Mesendoderm (in vitro differentiated cells): Measurements from ENCODE around the gene MC1R.

ENCODE experiments used
- DNase-seq: peaks from one replicate; pipeline ENCODE4 v3.0.0; 2013
- H2AK5ac ChIP-seq: 2 replicates; pipeline ENCODE4 v1.6.1; 2013; ENCODE audit warnings: low read length, inconsistent platforms
- H2BK120ac ChIP-seq: 2 replicates; pipeline ENCODE4 v1.6.1; 2013; ENCODE audit warnings: low read depth, mild to moderate bottlenecking, low read length, moderate library complexity, mixed read lengths
- H2BK15ac ChIP-seq: replicated peaks from 2 replicates; pipeline ENCODE4 v1.6.1; 2013; ENCODE audit warnings: low read depth, mild to moderate bottlenecking, moderate library complexity
- H2BK5ac ChIP-seq: 2 replicates; pipeline ENCODE4 v1.6.1; 2013; ENCODE audit warnings: low read length, inconsistent platforms
- H3K18ac ChIP-seq: 2 replicates; pipeline ENCODE4 v1.6.1; 2013; ENCODE audit warnings: mild to moderate bottlenecking, low read length, mixed read lengths
- H3K23ac ChIP-seq: one replicate; pipeline ENCODE4 v1.6.1; 2013; ENCODE audit warnings: low read length
- H3K27ac ChIP-seq: 2 replicates; pipeline ENCODE4 v1.5.1; 2013; ENCODE audit warnings: low read depth, mild to moderate bottlenecking, inconsistent platforms, low read length, moderate library complexity
- H3K27me3 ChIP-seq: 2 replicates; pipeline ENCODE4 v1.6.1; 2013; ENCODE audit warnings: low read length, control low read depth, mild to moderate bottlenecking, inconsistent platforms; ENCODE audit not compliant: insufficient read depth, poor library complexity
- H3K36me3 ChIP-seq: 2 replicates; pipeline ENCODE4 v1.6.1; 2013; ENCODE audit warnings: low read length, inconsistent platforms; ENCODE audit not compliant: control insufficient read depth, insufficient read depth
- H3K4ac ChIP-seq: one replicate; pipeline ENCODE4 v1.6.1; 2013; ENCODE audit warnings: low read depth, mild to moderate bottlenecking, low read length, moderate library complexity
- H3K4me1 ChIP-seq: 2 replicates; pipeline ENCODE4 v1.6.1; 2013; ENCODE audit warnings: low read depth, low read length, inconsistent platforms; ENCODE audit not compliant: control insufficient read depth
- H3K4me2 ChIP-seq: 2 replicates; pipeline ENCODE4 v1.6.1; 2013; ENCODE audit warnings: low read length
- H3K4me3 ChIP-seq: 2 replicates; pipeline ENCODE4 v1.5.1; 2013; ENCODE audit warnings: mild to moderate bottlenecking, low read length
- H3K56ac ChIP-seq: one replicate; pipeline ENCODE4 v1.6.1; 2013; ENCODE audit warnings: low read length
- H3K79me1 ChIP-seq: 2 replicates; pipeline ENCODE4 v1.6.1; 2013; ENCODE audit warnings: low read length, inconsistent platforms
- H3K79me2 ChIP-seq: 2 replicates; pipeline ENCODE4 v1.6.1; 2013; ENCODE audit warnings: mild to moderate bottlenecking, low read length; ENCODE audit not compliant: control insufficient read depth, insufficient read depth
- H3K9ac ChIP-seq: 2 replicates; pipeline ENCODE4 v1.6.1; 2013; ENCODE audit warnings: low read length, inconsistent platforms
- H4K5ac ChIP-seq: one replicate; pipeline ENCODE4 v1.6.1; 2013; ENCODE audit warnings: low read length
- H4K8ac ChIP-seq: one replicate; pipeline ENCODE4 v1.6.1; 2013; ENCODE audit warnings: low read depth, mild to moderate bottlenecking, control low read depth, low read length, moderate library complexity
- WGBS: extraction: QIAGEN DNeasy Blood & Tissue Kit; methylation state at CpG from one replicate; pipeline ENCODE4 v1.1.7; 2013; ENCODE audit warnings: low lambda C conversion rate, missing lambda C conversion rate; ENCODE audit not compliant: insufficient coverage; ENCODE audit errors: extremely low coverage; 5-methylcytosine and 5-hydroxymethylcytosine counted together

The MC1R gene

GRCh38 chr16:89921702-89922476 lies 3.2 kb downstream of the MC1R start:
- H3K9ac ChIP-seq, result peak overlapping the region; percentile 98
- peaks cover 1% of the 10 kb centered on the region for H3K79me1 ChIP-seq
- H3K4me1 ChIP-seq, result peaks cover 8% of the 10 kb centered on the region
- H3K4me2 ChIP-seq, result peak overlapping the region; percentile 90
- H4K8ac ChIP-seq, result peak overlapping the region; percentile 69
- peak overlapping the region; percentile 82 for H3K18ac ChIP-seq
- no peaks in the 10 kb centered on the region for H3K79me2 ChIP-seq
- H3K4me3 ChIP-seq, result peak overlapping the region; percentile 91
- H2BK15ac ChIP-seq, result no peak overlapping the region
- peak overlapping the region; percentile 96 for H3K27ac ChIP-seq
- H4K5ac ChIP-seq, result no peak overlapping the region
- H3K4ac ChIP-seq, result peak overlapping the region; percentile 90
- no peak overlapping the region for H2BK120ac ChIP-seq
- H3K23ac ChIP-seq, result peak overlapping the region; percentile 98
- H2BK5ac ChIP-seq, result peak overlapping the region; percentile 77
- no CpG with 5 or more reads among the region's 22 CpGs for WGBS
- peak overlapping the region; percentile 71 for H2AK5ac ChIP-seq
- H3K56ac ChIP-seq, result peak overlapping the region; percentile 96
- no peaks in the 10 kb centered on the region for H3K36me3 ChIP-seq
- peak; percentile 93 for DNase-seq
- H3K27me3 ChIP-seq, result no peaks in the 10 kb centered on the region

- Histone ChIP-seq H3K9ac (peak overlapping the region; percentile 98), H3K27ac (peak overlapping the region; percentile 96), H3K4me1 (peaks cover 7% of the 10 kb centered on the region), H4K8ac (no peak overlapping the region), H3K4me2 (peak overlapping the region; percentile 90), H3K36me3 (no peaks in the 10 kb centered on the region), H2BK5ac (peak overlapping the region; percentile 76), H3K4ac (peak overlapping the region; percentile 90), H3K56ac (peak overlapping the region; percentile 96), H2BK15ac (no peak overlapping the region), H3K4me3 (peak overlapping the region; percentile 91), H3K23ac (no peak overlapping the region), H4K5ac (no peak overlapping the region), H3K27me3 (no peaks in the 10 kb centered on the region), H3K79me1 (peaks cover 1% of the 10 kb centered on the region), H2BK120ac (no peak overlapping the region), H2AK5ac (no peak overlapping the region), H3K18ac (peak overlapping the region; percentile 82), H3K79me2 (no peaks in the 10 kb centered on the region)
- WGBS, result no CpG with 5 or more reads among the region's 31 CpGs
- peak; percentile 94 for DNase-seq
Observed at GRCh38 chr16:89922477-89922883, 3.8 kb downstream of the MC1R start.

GRCh38 chr16:89922884-89923639 lies 4.4 kb downstream of the MC1R start, which contains the start of gene TUBB3:
Gene TUBB3 (plus strand): TSS chr16:89923342. CDS start chr16:89923402, 60 bp downstream.
- Histone ChIP-seq H2BK15ac (no peak within 1 kb of the TSS), H3K56ac (peak within 1 kb of the TSS; percentile 96), H3K4ac (peak within 1 kb of the TSS; percentile 90), H3K79me1 (peaks cover 4% of the 10 kb centered on the region), H2BK5ac (peak within 1 kb of the TSS; percentile 77), H3K79me2 (no peaks in the 10 kb centered on the region), H3K23ac (peak within 1 kb of the TSS; percentile 98), H2AK5ac (peak within 1 kb of the TSS; percentile 71), H3K18ac (peak within 1 kb of the TSS; percentile 82), H3K27me3 (no peaks in the 10 kb centered on the region), H3K4me3 (peak within 1 kb of the TSS; percentile 91), H4K8ac (no peak within 1 kb of the TSS), H3K4me2 (peak within 1 kb of the TSS; percentile 90), H3K27ac (peak within 1 kb of the TSS; percentile 96), H3K9ac (peak within 1 kb of the TSS; percentile 98), H2BK120ac (no peak within 1 kb of the TSS), H3K4me1 (peaks cover 6% of the 10 kb centered on the region), H3K36me3 (no peaks in the 10 kb centered on the region), H4K5ac (no peak within 1 kb of the TSS)
- DNase-seq, result peak; percentile 87
- no CpG with 5 or more reads among the region's 88 CpGs for WGBS

- Histone ChIP-seq H3K79me2 (no peaks in the 10 kb centered on the region), H3K18ac (no peak overlapping the region), H4K5ac (no peak overlapping the region), H2AK5ac (no peak overlapping the region), H3K27me3 (no peaks in the 10 kb centered on the region), H2BK120ac (no peak overlapping the region), H4K8ac (no peak overlapping the region), H3K4me1 (peaks cover 5% of the 10 kb centered on the region), H3K4ac (no peak overlapping the region), H3K27ac (no peak overlapping the region), H3K23ac (no peak overlapping the region), H3K56ac (peak overlapping the region; percentile 82), H3K36me3 (no peaks in the 10 kb centered on the region), H3K4me2 (peak overlapping the region; percentile 42), H3K4me3 (peak overlapping the region; percentile 56), H2BK5ac (no peak overlapping the region), H3K9ac (peak overlapping the region; percentile 77), H3K79me1 (peaks cover 4% of the 10 kb centered on the region), H2BK15ac (no peak overlapping the region)
- DNase-seq, result peak; percentile 46
- WGBS, result no CpG with 5 or more reads among the region's 41 CpGs
Observed at GRCh38 chr16:89923640-89924296, 5.1 kb downstream of the MC1R start.

- Histone ChIP-seq H3K18ac (no peak overlapping the region), H3K4me1 (peaks cover 3% of the 10 kb centered on the region), H3K36me3 (no peaks in the 10 kb centered on the region), H3K23ac (no peak overlapping the region), H4K5ac (no peak overlapping the region), H3K27me3 (no peaks in the 10 kb centered on the region), H3K4ac (no peak overlapping the region), H3K79me1 (peaks cover 4% of the 10 kb centered on the region), H4K8ac (no peak overlapping the region), H2BK5ac (no peak overlapping the region), H3K4me2 (peak overlapping the region; percentile 29), H3K27ac (no peak overlapping the region), H3K56ac (peak overlapping the region; percentile 64), H3K79me2 (no peaks in the 10 kb centered on the region), H2BK15ac (no peak overlapping the region), H2BK120ac (no peak overlapping the region), H2AK5ac (no peak overlapping the region), H3K4me3 (no peak overlapping the region), H3K9ac (peak overlapping the region; percentile 77)
- no CpG with 5 or more reads among the region's 14 CpGs for WGBS
- DNase-seq, result peak; percentile 93
Observed at GRCh38 chr16:89924297-89924924, 5.7 kb downstream of the MC1R start.
